Endothelial cell (in vitro differentiated cells): ENCODE results near the gene ZFR2. TPM values are rescaled to one million over a fixed set of nuclear protein-coding genes. Genes with fewer than 3 reads are reported as not detected.
"Not testable (repeated sequence)": the region's sequence is repeated elsewhere in the genome, so short reads cannot be mapped to it uniquely, and the experiment has no call there.

ENCODE experiments used
- DNase-seq: peaks from one replicate; pipeline ENCODE4 v3.0.0; 2021; ENCODE audit warnings: low spot score
- H3K27ac Mint-ChIP-seq: one replicate; pipeline ENCODE4 v1.8.0; 2021; ENCODE audit warnings: mixed read lengths, inconsistent platforms; ENCODE audit not compliant: unreplicated experiment
- H3K27me3 Mint-ChIP-seq: one replicate; pipeline ENCODE4 v1.8.0; 2021; ENCODE audit warnings: mild to moderate bottlenecking, moderate library complexity, mixed read lengths, inconsistent platforms; ENCODE audit not compliant: unreplicated experiment
- H3K36me3 Mint-ChIP-seq: one replicate; pipeline ENCODE4 v1.8.0; 2021; ENCODE audit warnings: mild to moderate bottlenecking, low read depth, mixed read lengths, inconsistent platforms; ENCODE audit not compliant: unreplicated experiment
- H3K4me1 Mint-ChIP-seq: one replicate; pipeline ENCODE4 v1.8.0; 2021; ENCODE audit warnings: mild to moderate bottlenecking, mixed read lengths, inconsistent platforms; ENCODE audit not compliant: unreplicated experiment
- H3K4me3 Mint-ChIP-seq: one replicate; pipeline ENCODE4 v1.8.0; 2021; ENCODE audit warnings: mild to moderate bottlenecking, mixed read lengths, inconsistent platforms; ENCODE audit not compliant: unreplicated experiment
- H3K9me3 Mint-ChIP-seq: one replicate; pipeline ENCODE4 v1.8.0; 2021; ENCODE audit warnings: mixed read lengths, inconsistent platforms; ENCODE audit not compliant: unreplicated experiment
- CTCF ChIP-seq: fragments of 200-600 bp; sonication (generic); IDR thresholded peaks from one replicate; pipeline ENCODE4 v1.5.0; 2021; ENCODE audit warnings: antibody characterized with exemption; ENCODE audit not compliant: unreplicated experiment
- total RNA-seq: library from RNA; stranded (reverse); fragmentation: NEBNext Ultra II Directional; extraction: Animal tissue kit (Norgen Biotek cat#: 25700); gene quantifications from one replicate; pipeline ENCODE4 v1.2.1, GENCODE V29; 2021; ENCODE audit not compliant: unreplicated experiment

Gene ZFR2
- total RNA-seq, 1 donor from 2014 or later, result 1.8 TPM

- H3K4me1 Mint-ChIP-seq, result no peaks in the 10 kb centered on the region
- H3K27ac Mint-ChIP-seq, result no peak overlapping the region
- H3K4me3 Mint-ChIP-seq, result no peak overlapping the region
- no peaks in the 10 kb centered on the region for H3K9me3 Mint-ChIP-seq
- TF ChIP-seq CTCF, result no peak
- no peaks in the 10 kb centered on the region for H3K36me3 Mint-ChIP-seq
- H3K27me3 Mint-ChIP-seq, result peaks cover 4% of the 10 kb centered on the region
- no peak for DNase-seq
Observed at GRCh38 chr19:3897936-3898335, 29.1 kb upstream of the ZFR2 start.

- DNase-seq, result no peak
- Mint-ChIP-seq H3K4me3 (no peak overlapping the region), H3K9me3 (no peaks in the 10 kb centered on the region), H3K36me3 (no peaks in the 10 kb centered on the region), H3K27ac (no peak overlapping the region), H3K27me3 (peaks cover 5% of the 10 kb centered on the region), H3K4me1 (no peaks in the 10 kb centered on the region)
- TF ChIP-seq CTCF, result no peak
Observed at GRCh38 chr19:3895788-3896187, 26.9 kb upstream of the ZFR2 start.

- not testable (repeated sequence) for H3K4me3 Mint-ChIP-seq, DNase-seq, H3K9me3 Mint-ChIP-seq, H3K36me3 Mint-ChIP-seq, H3K27me3 Mint-ChIP-seq, H3K4me1 Mint-ChIP-seq, H3K27ac Mint-ChIP-seq
Observed at GRCh38 chr19:3894959-3895358, 26.1 kb upstream of the ZFR2 start.

- Mint-ChIP-seq H3K36me3 (no peaks in the 10 kb centered on the region), H3K27ac (no peak overlapping the region), H3K9me3 (no peaks in the 10 kb centered on the region), H3K4me3 (no peak overlapping the region), H3K27me3 (peaks cover 5% of the 10 kb centered on the region), H3K4me1 (no peaks in the 10 kb centered on the region)
- DNase-seq, result no peak
- TF ChIP-seq CTCF, result no peak
Observed at GRCh38 chr19:3893509-3894179, 24.8 kb upstream of the ZFR2 start.

- no peak for TF ChIP-seq CTCF
- Mint-ChIP-seq H3K27ac (no peak overlapping the region), H3K4me1 (no peaks in the 10 kb centered on the region), H3K27me3 (peaks cover 2% of the 10 kb centered on the region), H3K4me3 (no peak overlapping the region), H3K9me3 (no peaks in the 10 kb centered on the region), H3K36me3 (no peaks in the 10 kb centered on the region)
- DNase-seq, result no peak
Observed at GRCh38 chr19:3890591-3890990, 21.8 kb upstream of the ZFR2 start.
